Stomach (tissue), 9 donors: ENCODE results near the gene JPH3. TPM values are rescaled to one million over a fixed set of nuclear protein-coding genes. Genes with fewer than 3 reads are reported as not detected.

Experiments used
- DNase-seq, 2 donors: peaks; one replicate each; pipeline versions ENCODE4 v3.0.0 to v3.0.0-alpha.2; 2013 to 2019
- H3K27ac ChIP-seq, 5 donors: fragments of 200-600 bp in 4 of 5; sonication (generic) in 4 of 5; one replicate each; pipeline ENCODE4 v1.5.1; 2013 to 2019; ENCODE audit warnings: mild to moderate bottlenecking in 1 of 5, moderate library complexity in 1 of 5
- H3K27me3 ChIP-seq, 3 donors: fragments of 200-600 bp; sonication (generic); one replicate each; pipeline ENCODE4 v1.5.1; 2017 to 2019; ENCODE audit warnings: mixed run types in 1 of 3
- H3K36me3 ChIP-seq, 4 donors: fragments of 200-600 bp; sonication (generic); 1 replicate in 3 of 4; 2 replicates in 1 of 4; pipeline ENCODE4 v1.5.1; 2016 to 2019
- H3K4me1 ChIP-seq, 4 donors: fragments of 200-600 bp; sonication (generic); one replicate each; pipeline ENCODE4 v1.5.1; 2016 to 2019
- H3K4me3 ChIP-seq, 4 donors: fragments of 200-600 bp; sonication (generic) in 3 of 4; one replicate each; pipeline ENCODE4 v1.5.1; 2016 to 2019; ENCODE audit warnings: mild to moderate bottlenecking in 1 of 4
- H3K9me3 ChIP-seq, 4 donors: fragments of 200-600 bp; sonication (generic); one replicate each; pipeline ENCODE4 v1.5.1; 2016 to 2019
- EP300 ChIP-seq: sonication (generic); formaldehyde crosslinking; IDR thresholded peaks from one replicate; pipeline ENCODE4 v1.6.1; 2017; ENCODE audit warnings: antibody characterized with exemption
- POLR2A ChIP-seq, 4 donors: fragments of 450-650 bp; IDR thresholded peaks; one replicate each; pipeline ENCODE4 v1.6.1; 2016; ENCODE audit warnings: antibody characterized with exemption in 4 of 4, control low read depth in 2 of 4, mild to moderate bottlenecking in 1 of 4, moderate library complexity in 1 of 4
- POLR2AphosphoS5 ChIP-seq, 3 donors: sonication (generic); formaldehyde crosslinking; IDR thresholded peaks; one replicate each; pipeline ENCODE4 v1.6.1; 2016; ENCODE audit warnings: antibody characterized with exemption in 3 of 3
- WGBS, 5 donors: extraction: QIAGEN DNeasy Blood & Tissue Kit in 3 of 5; methylation state at CpG; one replicate each; pipeline versions ENCODE4 v1.1.5 to v1.1.7; 2013 to 2018; 5-methylcytosine and 5-hydroxymethylcytosine counted together
- intact Hi-C: fragments of 100-400 bp; cut with DNase I; formaldehyde crosslinking; loops from one replicate; pipeline ENCODE4 v1.15.1; 2023; ENCODE audit warnings: low total_unique reads
- polyA plus RNA-seq, 3 donors: library from polyadenylated mRNA; stranded (reverse); fragments of 200-250 nt; gene quantifications; one replicate each; pipeline ENCODE4 v1.2.3, GENCODE V29; 2013
- total RNA-seq, 5 donors: library from RNA; depleted of rRNA; stranded (reverse); fragments of >200 nt; gene quantifications; one replicate each; pipeline versions ENCODE4 v1.1.0 to v1.2.3, GENCODE V29; 2014 to 2016
- TF ChIP-seq, protein P1 (sequence below), 7 experiments: fragments of 450-650 bp in 4 of 7; fragments of 200-600 bp in 3 of 7; sonication (generic) in 3 of 7; IDR thresholded peaks; one replicate each; pipeline ENCODE4 v1.5.1; 2016 to 2019; ENCODE audit warnings: antibody characterized with exemption in 7 of 7, control low read depth in 2 of 7, mild to moderate bottlenecking in 1 of 7
- donor health status: healthy with polysubstance abuse.
- donor health status: Bipolar disorder and iron deficiency.
- donor health status: healthy.

JPH3 gene
- total and polyA plus RNA-seq, 8 donors: 0.31 to 1.3 (median 0.66) TPM; not detected in 2

DNA sequence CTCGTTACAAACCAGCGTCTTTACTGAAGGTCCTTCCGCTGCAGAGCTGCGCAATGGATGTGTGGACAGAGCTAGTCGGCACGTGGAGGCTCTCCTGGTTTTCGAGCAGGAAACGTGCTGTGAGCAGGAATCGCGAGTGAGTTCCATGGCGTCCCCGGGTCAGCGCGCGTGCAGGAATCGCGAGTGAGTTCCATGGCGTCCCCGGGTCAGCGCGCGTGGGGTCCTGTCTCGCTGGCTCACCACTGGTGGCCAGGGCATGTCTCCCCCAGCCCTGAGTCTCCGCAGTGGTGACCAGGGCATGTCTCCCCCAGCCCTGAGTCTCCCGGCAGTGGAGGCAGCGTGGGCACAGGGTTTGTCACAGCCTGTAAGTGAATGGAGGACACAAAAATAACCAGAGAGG lies 100.8 kb downstream of the JPH3 start:
- peaks cover 0 to 76% (median 64%) of the 10 kb centered on the region in 4 donors for H3K36me3 ChIP-seq
- no peaks in the 10 kb centered on the region for H3K27me3 ChIP-seq

DNA sequence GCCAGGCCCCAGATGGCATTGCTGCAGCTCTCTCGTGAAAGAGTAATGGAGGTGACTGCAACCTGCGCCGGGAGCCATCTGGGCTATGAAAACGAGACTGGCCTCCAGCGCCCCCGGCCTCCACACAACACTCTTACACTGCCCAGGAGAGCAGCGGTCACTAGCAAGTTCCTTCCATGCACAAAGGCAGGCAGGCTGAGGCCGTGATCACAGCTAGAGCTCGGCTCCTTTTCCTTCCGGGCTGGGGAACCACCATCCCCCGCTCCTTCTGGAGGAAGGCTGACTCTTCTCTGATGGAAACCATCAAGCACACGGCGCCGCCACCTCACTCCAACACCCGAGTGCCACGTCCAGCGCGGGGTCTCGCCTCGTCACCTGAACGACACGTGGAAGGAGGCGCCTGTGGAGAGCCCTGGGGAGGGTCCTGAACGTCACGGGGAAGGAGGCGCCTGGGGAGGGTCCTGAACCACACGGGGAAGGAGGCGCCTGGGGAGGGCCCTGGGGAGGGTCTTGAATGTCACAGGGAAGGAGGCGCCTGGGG lies 101.6 kb downstream of the JPH3 start:
- Histone ChIP-seq H3K4me1 (peaks cover 0 to 22% (median 15%) of the 10 kb centered on the region in 4 donors), H3K27ac (no peak overlapping the region), H3K36me3 (peaks cover 4 to 78% (median 66%) of the 10 kb centered on the region in 4 donors), H3K9me3 (no peaks in the 10 kb centered on the region), H3K4me3 (no peak overlapping the region), H3K27me3 (no peaks in the 10 kb centered on the region)
- intact Hi-C loops: no loop called here
- 86 to 95% (median 90%) methylated on average over 28 to 29 of the region's 29 CpGs for WGBS, 5 donors
- no peak for TF ChIP-seq POLR2A (IDR thresholded peaks at IDR 0.05)
- TF ChIP-seq POLR2AphosphoS5 (IDR thresholded peaks at IDR 0.05): no peak
- TF ChIP-seq EP300: no peak
- TF ChIP-seq, protein P1, sequence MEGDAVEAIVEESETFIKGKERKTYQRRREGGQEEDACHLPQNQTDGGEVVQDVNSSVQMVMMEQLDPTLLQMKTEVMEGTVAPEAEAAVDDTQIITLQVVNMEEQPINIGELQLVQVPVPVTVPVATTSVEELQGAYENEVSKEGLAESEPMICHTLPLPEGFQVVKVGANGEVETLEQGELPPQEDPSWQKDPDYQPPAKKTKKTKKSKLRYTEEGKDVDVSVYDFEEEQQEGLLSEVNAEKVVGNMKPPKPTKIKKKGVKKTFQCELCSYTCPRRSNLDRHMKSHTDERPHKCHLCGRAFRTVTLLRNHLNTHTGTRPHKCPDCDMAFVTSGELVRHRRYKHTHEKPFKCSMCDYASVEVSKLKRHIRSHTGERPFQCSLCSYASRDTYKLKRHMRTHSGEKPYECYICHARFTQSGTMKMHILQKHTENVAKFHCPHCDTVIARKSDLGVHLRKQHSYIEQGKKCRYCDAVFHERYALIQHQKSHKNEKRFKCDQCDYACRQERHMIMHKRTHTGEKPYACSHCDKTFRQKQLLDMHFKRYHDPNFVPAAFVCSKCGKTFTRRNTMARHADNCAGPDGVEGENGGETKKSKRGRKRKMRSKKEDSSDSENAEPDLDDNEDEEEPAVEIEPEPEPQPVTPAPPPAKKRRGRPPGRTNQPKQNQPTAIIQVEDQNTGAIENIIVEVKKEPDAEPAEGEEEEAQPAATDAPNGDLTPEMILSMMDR (IDR thresholded peaks at IDR 0.05): no peak
- no peak for DNase-seq

More for the DNA sequence above, 100.8 kb downstream of the JPH3 start:
- H3K4me1 ChIP-seq: peaks cover 0 to 22% (median 15%) of the 10 kb centered on the region in 4 donors
- H3K4me3 ChIP-seq: no peak overlapping the region
- no peak for TF ChIP-seq EP300
- no peak for TF ChIP-seq POLR2A (IDR thresholded peaks at IDR 0.05)
- TF ChIP-seq POLR2AphosphoS5 (IDR thresholded peaks at IDR 0.05): no peak
- TF ChIP-seq, protein P1 (IDR thresholded peaks at IDR 0.05): no peak
- no peak overlapping the region for H3K27ac ChIP-seq
- no peak for DNase-seq
- intact Hi-C loops: no loop called here
- 76 to 94% (median 88%) methylated on average over 22 to 26 of the region's 26 CpGs for WGBS, 5 donors
- H3K9me3 ChIP-seq: no peaks in the 10 kb centered on the region

DNA sequence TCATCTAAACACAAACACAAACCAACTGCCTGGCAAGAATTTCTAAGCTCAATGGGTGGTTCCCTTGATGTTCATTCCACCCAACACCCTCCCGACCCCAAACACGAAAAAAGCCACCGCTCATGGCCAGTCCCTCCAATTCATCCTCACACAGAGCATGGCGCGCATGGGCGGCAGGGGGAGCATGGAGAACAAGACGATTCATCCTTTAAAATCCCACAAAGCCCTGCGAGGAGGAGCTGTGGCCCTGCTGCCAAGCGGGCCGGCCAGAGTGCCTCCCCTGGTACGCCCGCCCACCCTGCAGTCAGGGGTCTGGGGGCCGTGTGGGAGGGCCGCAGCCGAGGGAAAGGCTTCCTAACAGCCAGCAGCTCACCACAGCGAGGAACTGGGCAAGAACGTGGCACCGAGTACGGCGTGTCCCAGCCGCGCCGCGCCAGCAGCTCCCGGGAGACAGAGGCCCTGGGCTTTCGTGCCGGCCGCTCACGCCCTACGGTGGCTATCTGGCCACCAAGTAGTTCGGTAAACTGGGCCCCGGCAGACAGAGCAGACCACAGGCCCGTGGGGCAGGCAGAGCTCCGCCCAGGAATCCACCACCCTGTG lies 102.5 kb downstream of the JPH3 start:
- H3K4me1 ChIP-seq: peaks cover 0 to 22% (median 15%) of the 10 kb centered on the region in 4 donors
- no peak for TF ChIP-seq EP300
- TF ChIP-seq POLR2A (IDR thresholded peaks at IDR 0.05): no peak
- TF ChIP-seq, protein P1 (IDR thresholded peaks at IDR 0.05): no peak
- TF ChIP-seq POLR2AphosphoS5 (IDR thresholded peaks at IDR 0.05): no peak
- DNase-seq: no peak
- no peaks in the 10 kb centered on the region for H3K9me3 ChIP-seq
- H3K4me3 ChIP-seq: no peak overlapping the region
- H3K27ac ChIP-seq: no peak overlapping the region
- intact Hi-C loops: no loop called here
- peaks cover 7 to 78% (median 66%) of the 10 kb centered on the region in 4 donors for H3K36me3 ChIP-seq
- WGBS, 5 donors: 93 to 97% (median 95%) methylated on average over 18 to 34 of the region's 34 CpGs
- no peaks in the 10 kb centered on the region for H3K27me3 ChIP-seq

DNA sequence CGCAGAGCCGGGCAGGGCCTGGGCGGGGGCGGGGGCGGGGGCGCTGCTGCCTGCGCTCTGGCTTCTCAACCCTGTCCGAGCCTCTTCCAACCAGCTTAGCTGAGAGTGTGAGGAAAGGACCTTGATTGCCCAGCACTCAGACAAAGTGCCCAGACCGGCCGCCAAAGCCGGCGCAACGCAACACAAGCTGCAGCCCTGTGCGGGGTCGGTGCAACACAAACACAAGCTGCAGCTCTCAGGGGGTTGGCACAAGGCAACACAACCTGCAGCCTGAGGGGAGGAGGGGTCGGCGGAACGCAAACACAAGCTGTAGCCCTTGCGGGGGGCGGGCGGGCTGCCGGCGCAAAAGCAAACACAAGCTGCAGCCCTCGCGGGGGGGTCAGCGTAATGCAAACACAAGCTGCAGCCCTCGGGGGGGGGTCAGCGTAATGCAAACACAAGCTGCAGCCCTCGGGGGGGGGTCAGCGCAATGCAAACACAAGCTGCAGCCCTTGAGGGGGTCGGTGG lies 103.5 kb downstream of the JPH3 start:
- H3K27ac ChIP-seq: no peak overlapping the region
- intact Hi-C loops: no loop called here
- peak; percentile 37 to 74 for DNase-seq
- WGBS, 5 donors: 17 to 45% (median 21%) methylated on average over 23 to 31 of the region's 31 CpGs
- H3K36me3 ChIP-seq: peaks cover 16 to 83% (median 70%) of the 10 kb centered on the region in 4 donors
- peak overlapping the region in 3 of 4 donors; percentile 12 to 25 (median 13) for H3K4me3 ChIP-seq
- H3K27me3 ChIP-seq: no peaks in the 10 kb centered on the region
- no peaks in the 10 kb centered on the region for H3K9me3 ChIP-seq
- no peak for TF ChIP-seq POLR2AphosphoS5 (IDR thresholded peaks at IDR 0.05)
- TF ChIP-seq EP300: no peak
- TF ChIP-seq, protein P1 (IDR thresholded peaks at IDR 0.05): no peak
- no peak for TF ChIP-seq POLR2A (IDR thresholded peaks at IDR 0.05)
- H3K4me1 ChIP-seq: peaks cover 0 to 22% (median 15%) of the 10 kb centered on the region in 4 donors
